Stimulated activated CD8-positive, alpha-beta memory T cell treated with anti-CD3 and anti-CD28 coated beads, Interleukin-2, amount 100 ng/mL, for 1 hour (primary cell): Measurements from ENCODE around the gene DAB2IP.
"Not testable (repeated sequence)": the region's sequence is repeated elsewhere in the genome, so short reads cannot be mapped to it uniquely, and the experiment has no call there.

Experiments used
- DNase-seq, 2 donors: peaks; one replicate each; pipeline ENCODE4 v3.0.0-alpha.2; 2020; ENCODE audit warnings: low read depth in 2 of 2

DAB2IP gene

GRCh38 chr9:121725008-121725775 is 73.8 kb downstream of the DAB2IP start:
- DNase-seq = no peak

GRCh38 chr9:121727295-121728020 is 76.0 kb downstream of the DAB2IP start:
- no peak for DNase-seq

- DNase-seq = no peak
These were observed 77.5 kb downstream of the DAB2IP start for GRCh38 chr9:121728916-121729315.

- no peak for DNase-seq
These were observed 78.5 kb downstream of the DAB2IP start for GRCh38 chr9:121729769-121730562.

GRCh38 chr9:121731090-121731489 is 79.7 kb downstream of the DAB2IP start:
- no peak for DNase-seq

GRCh38 chr9:121731919-121732318 is 80.5 kb downstream of the DAB2IP start:
- no peak for DNase-seq

- DNase-seq = no peak
These were observed 81.0 kb downstream of the DAB2IP start for GRCh38 chr9:121732389-121732788.

GRCh38 chr9:121732886-121733285 is 81.5 kb downstream of the DAB2IP start:
- no peak for DNase-seq

- DNase-seq = no peak
These were observed 83.0 kb downstream of the DAB2IP start for GRCh38 chr9:121734465-121734864.

GRCh38 chr9:121735065-121735792 is 83.8 kb downstream of the DAB2IP start:
- no peak for DNase-seq

- DNase-seq = no peak
These were observed 84.6 kb downstream of the DAB2IP start for GRCh38 chr9:121735793-121736770.

- no peak for DNase-seq
These were observed 85.6 kb downstream of the DAB2IP start for GRCh38 chr9:121736934-121737462.

- DNase-seq = no peak
These were observed 86.1 kb downstream of the DAB2IP start for GRCh38 chr9:121737481-121737931.

GRCh38 chr9:121738411-121738810 is 87.0 kb downstream of the DAB2IP start:
- no peak for DNase-seq

- DNase-seq = no peak
These were observed 87.5 kb downstream of the DAB2IP start for GRCh38 chr9:121738968-121739367.

- no peak for DNase-seq
These were observed 88.5 kb downstream of the DAB2IP start for GRCh38 chr9:121739971-121740370.

GRCh38 chr9:121741228-121741918 is 89.9 kb downstream of the DAB2IP start:
- no peak for DNase-seq

GRCh38 chr9:121741919-121742283 is 90.5 kb downstream of the DAB2IP start:
- DNase-seq = not testable (repeated sequence)

GRCh38 chr9:121742923-121743322 is 91.5 kb downstream of the DAB2IP start:
- DNase-seq = no peak
